A549 (cell line): ENCODE results near the gene TNS1. TPM values are rescaled to one million over a fixed set of nuclear protein-coding genes. Genes with fewer than 3 reads are reported as not detected.

ENCODE experiments used
- ATAC-seq, 2 experiments: fragments of 200-7000 bp in 1 of 2; fragments of >200 bp in 1 of 2; cut with Nextera tagmentation in 1 of 2; cut with Tn5 transposase in 1 of 2; 3 replicates each; pipeline versions ENCODE4 v1.8.0 to v1.9.1; 2018 to 2020; ENCODE audit warnings: mild to moderate bottlenecking in 1 of 2, moderate library complexity in 1 of 2
- CTCF ChIA-PET: fragments of 300-600 bp; sonication (Branson Sonifier 250); formaldehyde crosslinking; extraction: SDS; loops from one replicate; lab custom pipeline; 2021; ENCODE audit warnings: antibody characterized with exemption, inconsistent platforms; lab: Yijun Ruan, JAX
- POLR2A ChIA-PET: fragments of 350-600 bp; formaldehyde crosslinking; extraction: SDS; loops from one replicate; lab custom pipeline; 2021; ENCODE audit warnings: antibody characterized with exemption, inconsistent platforms; lab: Yijun Ruan, JAX
- DNase-seq, 2 experiments: peaks; one replicate each; pipeline versions ENCODE4 v3.0.0 to v3.0.0-alpha.2; 2011 to 2016; ENCODE audit warnings: low read depth in 1 of 2, low spot score in 1 of 2
- FAIRE-seq: peaks from 2 replicates; lab custom pipeline; 2011; peaks lifted over from hg19 to GRCh38; lab: Jason Lieb, UNC
- H3K27ac ChIP-seq, 2 experiments: fragments of >200 bp; sonication (Bioruptor Twin); formaldehyde crosslinking; 3 replicates each; pipeline ENCODE4 v1.5.1; 2016 to 2017
- H3K4me1 ChIP-seq: fragments of >200 bp; sonication (Bioruptor Twin); formaldehyde crosslinking; 3 replicates; pipeline ENCODE4 v1.6.1; 2016
- H3K4me2 ChIP-seq: fragments of >200 bp; sonication (Bioruptor Twin); formaldehyde crosslinking; 3 replicates; pipeline ENCODE4 v1.6.1; 2016
- H3K4me3 ChIP-seq: fragments of >200 bp; sonication (Bioruptor Twin); formaldehyde crosslinking; 3 replicates; pipeline ENCODE4 v1.5.1; 2016
- H3K9me3 ChIP-seq: fragments of >200 bp; sonication (Bioruptor Twin); formaldehyde crosslinking; 3 replicates; pipeline ENCODE4 v1.6.1; 2016
- CBX2 ChIP-seq: fragments of 200-600 bp; sonication (generic); IDR thresholded peaks from 2 replicates; pipeline ENCODE4 v1.6.1; 2016; ENCODE audit warnings: low read depth, mild to moderate bottlenecking, borderline replicate concordance
- CEBPB ChIP-seq, 2 experiments: fragments of >200 bp in 1 of 2; sonication (Bioruptor Twin) in 1 of 2; formaldehyde crosslinking in 1 of 2; IDR thresholded peaks; 2 replicates each; pipeline ENCODE4 v1.6.1; 2012 to 2016
- CHD4 ChIP-seq: fragments of 200-600 bp; sonication (generic); IDR thresholded peaks from 2 replicates; pipeline ENCODE4 v1.6.1; 2016; ENCODE audit warnings: antibody characterized with exemption, mild to moderate bottlenecking, borderline replicate concordance
- EHF ChIP-seq: fragments of 250-450 bp; sonication (Bioruptor Pico); IDR thresholded peaks from 2 replicates; pipeline ENCODE4 v1.5.0; 2020; ENCODE audit warnings: mild to moderate bottlenecking
- ESRRA ChIP-seq: fragments of 150-350 bp; IDR thresholded peaks from 2 replicates; pipeline ENCODE4 v1.6.1; 2014; ENCODE audit warnings: mild to moderate bottlenecking, low read length, borderline replicate concordance
- FOSL2 ChIP-seq, 2 experiments: fragments of 450-650 bp in 1 of 2; fragments of >200 bp in 1 of 2; sonication (Bioruptor Twin) in 1 of 2; formaldehyde crosslinking; IDR thresholded peaks; 2 replicates each; pipeline versions ENCODE4 v1.5.0 to v1.6.1; 2016 to 2020; ENCODE audit warnings: mild to moderate bottlenecking in 1 of 2, moderate library complexity in 1 of 2
- HDAC2 ChIP-seq: fragments of 200-600 bp; sonication (generic); IDR thresholded peaks from 2 replicates; pipeline ENCODE4 v1.6.1; 2016
- HOXB5 ChIP-seq: fragments of 250-450 bp; sonication (Bioruptor Pico); IDR thresholded peaks from 2 replicates; pipeline ENCODE4 v1.5.0; 2020; ENCODE audit warnings: mild to moderate bottlenecking, moderate library complexity
- JUN ChIP-seq, 2 experiments: fragments of >200 bp; sonication (Bioruptor Twin); formaldehyde crosslinking; IDR thresholded peaks; 2 replicates in 1 of 2; 3 replicates in 1 of 2; pipeline ENCODE4 v1.6.1; 2016 to 2017
- KDM1A ChIP-seq: fragments of 200-600 bp; sonication (generic); IDR thresholded peaks from 2 replicates; pipeline ENCODE4 v1.6.1; 2016; ENCODE audit warnings: low read depth, mild to moderate bottlenecking
- KDM5A ChIP-seq: fragments of 200-600 bp; sonication (generic); IDR thresholded peaks from 2 replicates; pipeline ENCODE4 v1.6.1; 2016; ENCODE audit warnings: antibody characterized with exemption, mild to moderate bottlenecking
- MAZ ChIP-seq: fragments of 150-350 bp; IDR thresholded peaks from 2 replicates; pipeline ENCODE4 v1.6.1; 2014; ENCODE audit warnings: antibody characterized with exemption, low read depth, low read length, borderline replicate concordance
- MYC ChIP-seq: IDR thresholded peaks from 2 replicates; pipeline ENCODE4 v1.6.1; 2012; ENCODE audit warnings: mild to moderate bottlenecking, inconsistent platforms, low read length, improper control_type of control experiment, borderline replicate concordance
- NPAS2 ChIP-seq: fragments of 250-450 bp; sonication (Bioruptor Pico); IDR thresholded peaks from 2 replicates; pipeline ENCODE4 v1.8.0; 2022; ENCODE audit warnings: mild to moderate bottlenecking, moderate library complexity, borderline replicate concordance
- NR3C1 ChIP-seq: fragments of >200 bp; sonication (Bioruptor Twin); formaldehyde crosslinking; IDR thresholded peaks from 3 replicates; pipeline ENCODE4 v1.6.1; 2017
- POLR2A ChIP-seq: IDR thresholded peaks from 2 replicates; pipeline ENCODE4 v1.6.1; 2012; ENCODE audit warnings: mild to moderate bottlenecking, low read length
- RFX5 ChIP-seq: fragments of 450-650 bp; IDR thresholded peaks from 2 replicates; pipeline ENCODE4 v1.7.1; 2014; ENCODE audit warnings: antibody characterized with exemption, mild to moderate bottlenecking, moderate library complexity
- TP53 ChIP-seq: fragments of 250-450 bp; sonication (Bioruptor Pico); IDR thresholded peaks from 2 replicates; pipeline ENCODE4 v1.5.0; 2021; ENCODE audit warnings: mild to moderate bottlenecking, moderate library complexity
- ZC3H11A ChIP-seq: fragments of 450-650 bp; IDR thresholded peaks from 2 replicates; pipeline ENCODE4 v1.6.1; 2014; ENCODE audit warnings: antibody characterized with exemption, mild to moderate bottlenecking
- ZNF302 ChIP-seq: fragments of 250-450 bp; sonication (Bioruptor Pico); IDR thresholded peaks from 2 replicates; pipeline ENCODE4 v1.9.0; 2021; ENCODE audit warnings: inconsistent platforms, mild to moderate bottlenecking, moderate library complexity
- ZSCAN20 ChIP-seq: fragments of 250-450 bp; sonication (Bioruptor Pico); IDR thresholded peaks from 2 replicates; pipeline ENCODE4 v1.8.0; 2022; ENCODE audit warnings: mild to moderate bottlenecking, moderate library complexity
- WGBS: methylation state at CpG from one replicate; pipeline ENCODE4 v1.1.6; 2017; ENCODE audit errors: missing lambda C conversion rate; 5-methylcytosine and 5-hydroxymethylcytosine counted together
- polyA plus RNA-seq, 4 experiments: library from polyadenylated mRNA; depleted of rRNA in 3 of 4; stranded (reverse); fragments of >200 nt; fragmentation: RNase III in 1 of 4; extraction: RNeasy Plus Mini Kit Qiagen cat#74134 plus additional on column Dnase treatment in 1 of 4; gene quantifications; 2 replicates in 3 of 4; 3 replicates in 1 of 4; pipeline ENCODE4 v1.2.3, GENCODE V29; 2011 to 2017
- TF ChIP-seq, protein P1 (sequence below): IDR thresholded peaks from 2 replicates; pipeline ENCODE4 v1.6.1; 2012
- TF ChIP-seq, protein P2 (sequence below): fragments of >200 bp; sonication (Bioruptor Twin); formaldehyde crosslinking; IDR thresholded peaks from 2 replicates; pipeline ENCODE4 v1.6.1; 2016
- TF ChIP-seq, protein P3 (sequence below): fragments of >200 bp; sonication (Bioruptor Twin); formaldehyde crosslinking; IDR thresholded peaks from 3 replicates; pipeline ENCODE4 v1.6.1; 2016
- TF ChIP-seq, protein P4 (sequence below): IDR thresholded peaks from 2 replicates; pipeline ENCODE4 v1.6.1; 2012; ENCODE audit warnings: low read depth, borderline replicate concordance

The TNS1 gene
- polyA plus RNA-seq, 2 of the 4 experiments (the other 2 are of a cell fraction) = 4.9 to 10.6 TPM

DNA sequence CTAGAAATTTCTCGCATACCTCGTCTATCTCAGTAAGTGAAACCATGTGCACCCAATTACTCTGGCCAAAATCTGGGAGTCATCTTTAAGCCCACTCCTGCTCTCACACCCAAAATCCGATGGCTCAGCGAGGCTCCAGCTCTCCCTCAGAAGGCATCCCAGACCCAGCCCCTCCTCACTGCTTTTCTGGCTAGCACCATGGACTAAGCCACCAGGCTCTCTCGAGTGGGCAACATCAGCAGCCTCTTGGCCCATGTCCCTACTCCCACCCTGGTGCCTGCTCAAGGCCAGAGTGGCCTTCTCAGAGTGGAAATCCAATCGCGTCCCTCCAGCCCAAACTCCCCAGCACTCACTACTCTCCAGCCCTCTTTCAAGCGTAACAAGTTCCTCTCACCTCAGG, 27.2 kb downstream of the TNS1 start:
- POLR2A ChIA-PET = no interaction called here
- H3K27ac ChIP-seq = no peak overlapping the region
- no peak overlapping the region for H3K4me2 ChIP-seq
- H3K4me3 ChIP-seq = no peak overlapping the region
- no peaks in the 10 kb centered on the region for H3K9me3 ChIP-seq
- ATAC-seq (no peak), DNase-seq (no peak), FAIRE-seq (no peak)
- whole genome bisulfite sequencing = 79% methylated on average over 8 of the region's 8 CpGs
- TF ChIP-seq, protein P1, sequence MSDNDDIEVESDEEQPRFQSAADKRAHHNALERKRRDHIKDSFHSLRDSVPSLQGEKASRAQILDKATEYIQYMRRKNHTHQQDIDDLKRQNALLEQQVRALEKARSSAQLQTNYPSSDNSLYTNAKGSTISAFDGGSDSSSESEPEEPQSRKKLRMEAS = no peak
- no peak for TF ChIP-seq CEBPB (IDR thresholded peaks at IDR 0.05)
- TF ChIP-seq, protein P2, sequence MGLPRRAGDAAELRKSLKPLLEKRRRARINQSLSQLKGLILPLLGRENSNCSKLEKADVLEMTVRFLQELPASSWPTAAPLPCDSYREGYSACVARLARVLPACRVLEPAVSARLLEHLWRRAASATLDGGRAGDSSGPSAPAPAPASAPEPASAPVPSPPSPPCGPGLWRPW = no peak
- TF ChIP-seq NPAS2 (CRISPR knock-in tag) = no peak
- no peak for TF ChIP-seq HOXB5 (CRISPR knock-in tag)
- no peak for TF ChIP-seq KDM1A
- TF ChIP-seq, protein P3, sequence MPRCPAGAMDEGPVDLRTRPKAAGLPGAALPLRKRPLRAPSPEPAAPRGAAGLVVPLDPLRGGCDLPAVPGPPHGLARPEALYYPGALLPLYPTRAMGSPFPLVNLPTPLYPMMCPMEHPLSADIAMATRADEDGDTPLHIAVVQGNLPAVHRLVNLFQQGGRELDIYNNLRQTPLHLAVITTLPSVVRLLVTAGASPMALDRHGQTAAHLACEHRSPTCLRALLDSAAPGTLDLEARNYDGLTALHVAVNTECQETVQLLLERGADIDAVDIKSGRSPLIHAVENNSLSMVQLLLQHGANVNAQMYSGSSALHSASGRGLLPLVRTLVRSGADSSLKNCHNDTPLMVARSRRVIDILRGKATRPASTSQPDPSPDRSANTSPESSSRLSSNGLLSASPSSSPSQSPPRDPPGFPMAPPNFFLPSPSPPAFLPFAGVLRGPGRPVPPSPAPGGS = no peak
- no peak for TF ChIP-seq HDAC2
- TF ChIP-seq ZNF302 = no peak
- no peak for TF ChIP-seq ZC3H11A
- no peak for TF ChIP-seq NR3C1
- no peak for TF ChIP-seq FOSL2 (IDR thresholded peaks at IDR 0.05)
- TF ChIP-seq FOSL2 (CRISPR knock-in tag; IDR thresholded peaks at IDR 0.05) = no peak
- no peak for TF ChIP-seq RFX5
- no peak for TF ChIP-seq MYC
- TF ChIP-seq TP53 (CRISPR knock-in tag) = no peak
- TF ChIP-seq MAZ = no peak
- TF ChIP-seq JUN (IDR thresholded peaks at IDR 0.05) = no peak
- TF ChIP-seq CHD4 = no peak
- CTCF ChIA-PET = interaction anchor here (0.6 to 1.6 kb wide), 5 partner anchors 10 to 187 kb away, joined by 3 read pairs; no protein-coding TSS in a partner anchor
- H3K4me1 ChIP-seq = peaks cover 12% of the 10 kb centered on the region

DNA sequence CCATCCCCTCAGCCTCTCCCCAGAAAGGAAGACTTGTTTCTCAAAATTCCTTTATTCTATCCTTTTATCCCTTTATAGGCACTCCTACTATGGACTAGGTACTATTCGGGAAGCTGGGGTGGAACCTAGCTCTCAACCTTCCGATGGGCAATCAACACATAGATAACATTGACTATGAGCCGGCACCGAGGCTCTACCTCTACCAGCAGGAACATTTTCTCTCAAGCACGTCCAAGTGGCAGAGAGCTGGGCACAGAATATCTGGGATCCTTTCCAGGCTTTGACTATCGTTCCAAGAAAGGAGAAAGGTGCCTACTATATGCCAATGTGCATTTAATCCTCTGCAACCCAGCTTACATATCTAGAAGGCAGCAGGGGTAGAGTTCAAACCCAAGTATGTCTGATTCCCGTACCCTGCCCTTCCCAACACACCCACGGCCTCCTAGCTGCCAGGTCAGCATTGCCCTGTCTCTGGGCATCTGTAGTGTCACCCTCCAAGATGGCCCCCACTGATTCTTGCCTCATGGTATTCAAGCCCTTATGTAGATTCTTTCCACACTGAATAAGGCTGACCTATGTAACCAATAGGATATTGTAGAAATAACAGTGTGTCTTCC, 28.3 kb downstream of the TNS1 start:
- ChIA-PET CTCF (interaction anchor here (0.6 to 1.1 kb wide), 3 partner anchors 12 to 189 kb away, joined by 3 to 4 read pairs (median 3); no protein-coding TSS in a partner anchor), POLR2A (no interaction called here)
- ATAC-seq (no peak), FAIRE-seq (no peak), DNase-seq (no peak)
- TF ChIP-seq EHF (CRISPR knock-in tag) (no peak), ESRRA (no peak), RFX5 (no peak), POLR2A (no peak), KDM5A (no peak), TP53 (CRISPR knock-in tag) (no peak), CBX2 (no peak), ZSCAN20 (no peak)
- TF ChIP-seq, protein P4, sequence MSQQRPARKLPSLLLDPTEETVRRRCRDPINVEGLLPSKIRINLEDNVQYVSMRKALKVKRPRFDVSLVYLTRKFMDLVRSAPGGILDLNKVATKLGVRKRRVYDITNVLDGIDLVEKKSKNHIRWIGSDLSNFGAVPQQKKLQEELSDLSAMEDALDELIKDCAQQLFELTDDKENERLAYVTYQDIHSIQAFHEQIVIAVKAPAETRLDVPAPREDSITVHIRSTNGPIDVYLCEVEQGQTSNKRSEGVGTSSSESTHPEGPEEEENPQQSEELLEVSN = no peak
- Histone ChIP-seq H3K4me3 (no peak overlapping the region), H3K4me1 (peaks cover 1% of the 10 kb centered on the region; the same call in 1 of the 3 replicates), H3K4me2 (no peak overlapping the region), H3K27ac (no peak overlapping the region), H3K9me3 (peaks cover 5% of the 10 kb centered on the region; the same call in 1 of the 3 replicates)
- WGBS = 59% methylated on average over 8 of the region's 8 CpGs
